22Rv1 (cell line): ENCODE data around the gene FAM24A.

Experiments used
- CTCF ChIP-seq: fragments of 450-650 bp; IDR thresholded peaks from 2 replicates; pipeline ENCODE4 v1.5.1; 2017; ENCODE audit warnings: mild to moderate bottlenecking
- ZFX ChIP-seq: fragments of 450-650 bp; IDR thresholded peaks from 2 replicates; pipeline ENCODE4 v1.6.1; 2017; ENCODE audit warnings: antibody characterized with exemption, borderline replicate concordance

- TF ChIP-seq CTCF (no peak), ZFX (no peak)
Observed at GRCh38 chr10:122915700-122916099, 5.3 kb downstream of the FAM24A start.
